ENCODE results near the gene SGSM1.
A peak's percentile ranks its signal among the peaks of the same experiment; 100 is the strongest.
"Not testable (repeated sequence)": the region's sequence is repeated elsewhere in the genome, so short reads cannot be mapped to it uniquely, and the experiment has no call there.

The SGSM1 gene

DNA sequence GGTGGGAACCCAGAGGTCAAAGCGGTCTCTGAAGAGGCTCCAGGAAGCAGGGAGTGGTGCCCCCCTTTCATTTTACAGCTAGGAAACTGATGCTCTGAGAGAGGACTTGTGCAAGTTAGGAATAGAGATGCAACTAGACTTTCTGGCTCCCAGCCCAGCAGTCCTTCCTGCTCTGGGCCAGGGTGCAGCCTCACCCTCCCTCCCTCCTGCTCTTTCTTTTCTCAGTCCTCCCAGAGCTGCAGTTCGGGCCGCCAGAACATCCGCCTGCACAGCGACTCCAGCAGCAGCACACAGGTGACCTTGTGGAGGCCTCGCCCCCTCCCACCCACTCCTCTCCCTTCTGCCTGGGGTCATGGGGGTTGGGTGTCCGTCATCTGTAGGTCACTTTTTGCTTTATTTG is 89.0 kb downstream of the SGSM1 start:
- DNase-seq, result peak in 2 of 4 experiments; percentile 2 to 3

DNA sequence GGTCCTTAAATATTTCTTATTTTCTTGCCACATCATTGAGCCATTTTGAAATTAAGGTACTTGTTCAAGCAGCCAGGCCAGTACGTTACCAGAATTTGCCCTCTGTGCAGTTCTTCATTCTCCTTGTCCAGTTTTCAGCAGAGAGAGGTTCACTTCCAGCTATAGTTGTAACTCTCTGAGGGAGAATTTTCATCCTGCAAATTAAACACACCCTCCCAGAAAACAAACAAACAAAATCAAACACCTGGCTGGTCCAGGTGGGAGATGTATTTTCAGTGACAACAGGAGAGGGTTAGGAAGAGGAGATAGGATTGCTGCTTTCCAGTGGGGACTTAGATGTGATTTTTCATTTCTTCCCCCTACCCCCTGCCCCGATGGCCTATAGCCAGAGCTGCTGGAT is 95.4 kb downstream of the SGSM1 start:
- no peak for DNase-seq

DNA sequence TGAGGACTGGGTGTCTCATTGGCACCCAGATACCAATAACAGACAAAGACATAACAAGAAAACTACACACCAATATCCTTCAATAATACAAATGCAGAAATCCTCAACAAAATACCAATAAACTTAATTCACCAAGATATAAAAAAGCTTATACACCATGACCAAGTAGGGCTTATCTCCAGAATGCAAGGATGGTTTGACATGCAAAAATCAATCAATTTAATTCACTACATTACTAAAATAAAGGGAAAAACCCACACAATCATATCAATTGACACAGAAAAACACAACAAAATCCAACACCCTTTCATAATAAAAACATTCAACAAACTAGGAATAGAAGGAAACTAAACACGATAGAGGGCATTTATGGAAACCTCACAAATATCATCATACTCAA is 99.9 kb downstream of the SGSM1 start:
- no peak for DNase-seq

DNA sequence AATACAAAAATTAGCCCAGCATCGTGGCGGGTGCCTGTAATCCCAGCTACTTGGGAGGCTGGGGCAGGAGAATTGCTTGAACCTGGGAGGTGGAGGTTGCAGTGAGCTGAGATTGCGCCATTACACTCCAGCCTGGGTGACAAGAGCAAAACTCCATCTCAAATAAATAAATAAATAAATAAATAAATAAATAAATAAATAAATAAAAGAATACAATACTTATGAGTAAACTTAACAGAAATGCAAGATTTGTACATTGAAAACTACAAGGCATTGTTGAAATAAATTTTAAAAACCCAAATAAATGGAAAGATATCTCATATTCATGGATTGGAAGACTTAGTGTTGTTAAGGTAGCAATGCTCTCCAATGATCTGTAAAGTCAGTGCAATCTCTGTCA is 101.1 kb downstream of the SGSM1 start:
- not testable (repeated sequence) for DNase-seq

DNA sequence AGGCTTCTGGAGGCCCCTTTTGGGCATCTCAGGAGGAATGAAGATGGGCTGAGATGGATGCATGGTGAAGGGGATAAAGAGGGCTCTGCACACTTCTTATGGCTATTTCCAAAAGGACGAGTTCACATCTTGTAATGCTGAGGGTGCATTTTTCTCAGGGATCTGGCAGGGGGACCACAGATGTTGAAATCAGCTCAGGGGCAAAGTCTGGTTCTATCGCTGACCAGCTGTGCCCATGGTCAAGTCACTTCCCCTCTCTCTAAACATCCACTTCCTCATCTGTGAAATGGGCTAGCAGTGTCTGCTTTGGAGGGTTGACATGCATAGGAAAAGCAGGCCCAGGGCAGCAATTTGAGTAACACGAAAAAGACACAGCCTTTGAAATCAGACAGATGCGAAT is 114.0 kb downstream of the SGSM1 start:
- DNase-seq, result peak in 1 of 4 experiments; percentile 5

DNA sequence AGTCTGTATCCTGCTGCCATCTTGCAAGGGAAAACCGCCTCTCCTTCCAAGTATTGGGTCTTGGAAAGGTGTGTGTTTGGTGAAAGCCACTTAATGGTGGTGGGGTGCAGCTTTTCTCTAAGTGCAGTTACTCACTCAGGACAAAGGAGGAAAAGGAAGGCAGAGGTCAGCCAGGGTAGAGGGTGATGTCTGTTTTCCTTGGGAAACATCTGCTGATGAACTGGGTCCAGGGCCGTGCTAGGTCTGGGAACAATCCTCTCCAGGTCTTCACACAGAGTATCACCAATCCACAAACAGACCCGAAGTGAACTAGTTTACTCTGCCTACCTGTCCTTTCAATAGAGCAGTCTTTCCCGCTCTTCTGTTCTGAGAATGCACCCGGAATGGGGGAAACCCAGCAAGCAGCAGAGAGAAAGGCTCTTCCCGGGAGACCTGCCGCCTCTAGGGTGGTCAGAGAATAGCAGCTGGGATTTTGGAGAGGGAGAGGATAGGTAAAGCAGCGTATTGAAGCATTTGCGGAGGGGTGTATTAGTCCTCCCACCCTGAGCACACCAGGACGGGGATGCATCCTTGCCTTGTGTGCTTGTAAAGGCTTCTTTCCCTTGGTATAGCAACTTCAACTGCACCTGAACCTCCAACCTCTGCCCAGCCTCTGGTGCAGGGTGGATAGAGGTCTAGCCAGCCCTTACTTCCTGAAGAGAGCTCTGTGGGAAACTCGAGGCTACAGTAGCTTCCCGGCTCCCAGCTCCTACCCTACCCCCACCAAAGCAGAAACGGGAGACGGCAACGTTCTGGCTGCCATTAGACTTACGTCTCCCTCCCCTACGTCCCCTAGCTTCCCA is 119.8 kb downstream of the SGSM1 start:
- no peak for DNase-seq

DNA sequence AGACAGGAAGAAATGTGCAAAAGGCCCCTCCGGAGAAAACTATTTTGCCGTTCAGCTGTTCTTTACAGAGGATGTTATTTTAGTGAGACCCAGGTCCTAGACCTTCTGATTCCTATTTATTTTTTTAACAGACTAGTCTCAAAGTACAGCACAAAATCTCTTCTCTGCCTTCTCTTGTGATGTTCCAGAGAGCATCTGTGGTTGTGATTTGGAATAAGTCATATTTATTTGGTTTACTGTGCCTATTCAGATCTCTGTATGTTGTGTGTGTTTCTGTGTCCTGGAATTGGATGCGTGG is 120.4 kb downstream of the SGSM1 start:
- no peak for DNase-seq

DNA sequence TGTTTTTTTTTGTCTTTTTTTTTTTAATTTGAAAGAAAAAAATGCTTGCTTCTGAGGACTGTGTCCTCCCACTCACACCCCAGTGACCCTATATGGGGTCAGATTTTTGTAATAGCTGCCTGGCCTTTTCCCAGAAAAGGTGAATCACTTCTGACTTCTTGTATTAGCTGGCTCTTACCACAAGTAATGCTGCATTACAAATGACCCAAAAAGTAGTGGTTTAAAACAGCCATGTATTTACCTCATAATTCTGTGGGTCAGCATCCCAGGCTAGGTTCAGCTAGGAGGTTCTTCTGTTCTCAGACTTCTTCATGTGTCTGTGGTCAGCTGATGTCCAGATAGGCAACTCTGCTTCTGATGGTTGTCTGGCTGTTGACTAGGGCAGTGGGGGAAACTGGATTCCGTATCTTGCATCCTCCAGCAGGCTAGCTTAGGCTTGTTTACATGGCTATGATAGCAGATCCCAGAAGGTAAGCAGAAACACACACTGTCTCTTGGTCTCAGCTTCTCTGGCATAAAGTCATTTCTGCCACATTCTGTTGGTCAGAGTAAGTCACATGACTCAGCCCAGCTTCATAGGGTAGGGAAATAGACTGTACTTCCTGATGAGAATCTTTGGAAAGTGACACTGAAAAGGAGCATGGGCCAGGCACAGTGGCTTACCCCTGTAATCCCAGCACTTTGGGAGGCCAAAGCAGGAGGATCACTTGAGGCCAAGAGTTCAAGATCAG is 121.0 kb downstream of the SGSM1 start:
- peak in 1 of 4 experiments; percentile 22 for DNase-seq

DNA sequence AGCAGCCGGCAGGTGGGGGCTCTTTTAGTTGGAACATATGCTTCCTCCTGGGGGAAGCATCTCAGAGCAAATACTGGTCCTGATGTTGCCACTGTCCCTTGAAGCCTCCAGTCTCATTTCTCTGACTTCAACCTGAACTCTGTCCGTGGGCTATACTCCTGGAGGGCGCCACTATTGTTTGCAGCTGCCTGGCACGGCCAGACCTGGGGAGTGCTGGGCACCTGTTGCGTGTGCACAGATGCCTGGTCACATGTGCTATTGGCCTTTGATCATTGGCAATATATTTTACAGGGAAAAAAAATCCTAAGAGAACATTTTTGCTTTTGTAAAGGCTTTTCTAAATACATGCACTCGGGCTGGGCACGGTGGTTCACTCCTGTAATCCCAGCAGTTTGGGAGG is 122.3 kb downstream of the SGSM1 start:
- no peak for DNase-seq

DNA sequence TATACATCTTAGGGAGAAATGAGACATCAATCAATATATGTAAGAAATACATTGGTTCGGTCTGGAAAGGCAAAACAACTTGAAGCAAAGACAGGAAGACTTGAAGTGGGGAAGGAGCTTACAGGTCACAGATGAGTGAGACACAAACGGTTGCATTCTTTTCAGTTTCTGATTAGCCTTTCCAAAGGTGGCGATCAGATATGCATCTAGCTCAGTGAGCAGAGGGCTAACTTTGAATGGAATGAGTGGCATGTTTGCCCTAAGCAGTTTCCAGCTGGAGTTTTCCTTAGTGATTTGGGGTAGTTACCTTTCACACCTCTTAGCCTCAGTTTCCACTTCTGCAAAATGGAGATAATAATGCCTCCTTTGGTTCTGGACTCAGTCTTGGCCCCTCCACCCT is 124.7 kb downstream of the SGSM1 start:
- no peak for DNase-seq

DNA sequence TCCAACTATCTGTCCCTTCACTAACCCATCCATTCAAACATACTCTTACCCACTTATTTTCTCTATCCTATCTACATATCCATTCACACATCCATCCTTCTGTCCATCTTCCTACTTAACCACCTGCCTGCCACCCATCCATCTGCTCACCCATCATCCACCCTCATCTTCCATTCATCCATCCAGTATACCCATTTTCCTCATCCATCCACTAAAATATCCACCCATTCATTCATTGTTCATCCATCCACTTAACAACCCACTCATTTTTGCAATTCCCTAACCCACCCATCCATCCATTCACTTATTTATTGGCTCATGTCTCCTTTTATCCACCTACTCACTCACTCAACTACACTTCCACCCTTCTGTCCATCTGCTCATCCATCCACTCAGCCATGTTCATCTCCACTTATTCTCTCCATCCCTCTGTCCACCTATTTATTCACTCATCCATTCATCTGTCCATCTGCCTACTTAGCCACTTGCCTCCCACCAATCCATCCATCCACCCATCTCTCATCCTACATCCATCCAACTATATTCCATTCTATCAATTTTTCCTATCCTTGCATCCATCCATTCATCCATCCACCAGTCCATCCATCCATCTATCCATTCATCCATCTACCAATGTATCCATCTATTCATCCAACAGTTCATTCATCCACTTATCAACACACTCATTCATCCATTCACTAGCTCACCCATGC is 129.9 kb downstream of the SGSM1 start:
- DNase-seq, result no peak

DNA sequence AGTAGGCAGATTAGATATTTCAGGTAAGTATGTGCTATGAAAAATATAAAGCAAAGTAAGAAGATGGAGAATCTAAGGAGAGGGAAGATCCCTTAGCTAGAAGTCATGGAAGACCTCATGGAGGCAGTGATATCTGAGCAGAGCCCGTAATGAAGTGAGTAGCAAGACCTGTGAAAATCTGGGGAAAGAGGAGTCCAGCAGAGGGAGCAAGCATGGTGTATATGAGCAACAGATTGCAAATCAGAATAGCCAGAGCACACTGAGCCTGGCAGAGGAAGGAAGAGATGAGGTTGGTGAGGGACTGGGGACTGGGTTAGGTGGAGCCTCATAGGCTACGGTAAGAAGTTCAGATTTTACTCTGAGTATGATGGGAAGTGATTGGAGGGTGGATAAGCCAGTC is 131.1 kb downstream of the SGSM1 start:
- DNase-seq, result peak in 3 of 4 experiments; percentile 11 to 36 (median 17)

DNA sequence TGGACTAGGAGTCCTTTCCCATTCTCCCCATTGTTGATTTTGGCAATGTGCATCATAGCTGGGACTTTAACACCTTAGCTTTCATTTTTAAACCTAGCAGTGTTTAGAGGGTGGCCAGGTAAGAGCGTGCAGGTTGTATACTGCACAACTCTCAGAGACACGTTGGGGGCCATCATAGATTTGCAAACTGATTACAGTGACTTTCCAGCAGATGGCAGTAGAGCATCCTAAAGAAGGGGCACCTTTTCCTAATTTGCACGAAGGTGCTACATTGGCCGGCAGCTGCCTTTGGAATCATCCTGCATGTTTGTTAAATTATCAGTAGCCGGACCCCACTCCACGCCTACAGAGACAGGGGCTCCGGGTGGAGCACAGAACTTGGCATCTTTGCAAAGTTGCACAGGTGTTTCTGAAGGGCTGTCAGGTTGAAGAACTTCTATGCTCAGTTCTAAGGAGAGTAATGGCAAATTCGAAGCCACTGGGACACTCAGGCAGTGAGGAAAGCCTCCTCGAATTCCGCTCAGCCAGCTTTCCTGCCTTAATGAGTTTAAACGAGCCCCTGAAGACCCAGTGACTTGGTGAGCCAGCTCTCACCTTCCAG is 132.8 kb downstream of the SGSM1 start:
- peak; percentile 20 to 68 (median 46) for DNase-seq

DNA sequence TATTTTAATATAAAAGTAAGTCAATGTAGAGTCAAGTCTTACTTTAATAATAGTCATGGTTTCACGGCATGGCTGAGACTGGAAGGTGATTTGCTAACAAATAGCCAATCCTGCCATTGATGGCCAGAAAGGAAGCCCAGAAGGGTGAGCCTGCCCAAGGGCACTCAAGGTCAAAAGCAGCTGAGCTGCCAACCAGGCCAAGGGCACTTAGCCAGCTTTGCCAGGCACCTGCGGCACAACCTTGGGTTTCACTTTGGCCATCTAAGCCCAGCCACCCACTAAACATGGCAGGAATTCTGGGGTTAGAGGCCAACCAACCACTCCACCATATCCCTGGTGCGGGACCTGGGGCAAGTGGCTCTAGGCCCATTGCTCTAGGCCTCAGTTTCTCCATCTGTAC is 136.3 kb downstream of the SGSM1 start:
- no peak for DNase-seq

DNA sequence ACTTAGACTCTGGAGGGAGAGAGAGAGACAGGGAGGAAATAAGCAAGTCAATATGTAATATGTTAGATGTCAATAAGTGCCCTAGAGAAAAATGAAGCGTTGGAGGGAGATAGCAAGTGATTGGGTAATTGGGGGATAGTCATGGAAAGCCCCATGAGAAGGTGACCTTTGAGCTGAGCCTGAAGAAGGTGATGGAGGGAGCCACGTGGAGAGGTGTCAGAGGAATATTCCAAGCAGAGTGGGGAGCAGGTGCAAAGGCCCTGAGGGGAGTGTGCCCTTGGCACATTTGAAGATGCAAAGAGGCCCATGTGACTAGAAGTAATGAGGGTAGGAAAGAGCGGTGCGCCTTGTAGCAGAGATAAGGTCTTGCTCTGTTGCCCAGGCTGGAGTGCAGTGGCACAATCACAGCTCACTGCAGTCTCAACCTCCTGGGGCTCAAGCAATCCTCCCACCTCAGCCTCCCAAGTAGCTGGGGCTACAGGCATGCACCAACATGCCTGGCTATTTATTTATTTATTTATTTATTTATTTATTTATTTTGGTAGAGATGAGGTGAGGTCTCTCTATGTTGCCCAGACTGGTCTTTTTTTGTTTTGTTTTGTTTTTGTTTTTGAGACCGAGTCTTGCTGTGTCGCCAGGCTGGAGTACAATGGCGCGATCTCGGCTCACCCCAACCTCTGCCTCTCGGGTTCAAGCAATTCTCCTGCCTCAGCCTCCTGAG is 138.4 kb downstream of the SGSM1 start:
- no peak for DNase-seq

DNA sequence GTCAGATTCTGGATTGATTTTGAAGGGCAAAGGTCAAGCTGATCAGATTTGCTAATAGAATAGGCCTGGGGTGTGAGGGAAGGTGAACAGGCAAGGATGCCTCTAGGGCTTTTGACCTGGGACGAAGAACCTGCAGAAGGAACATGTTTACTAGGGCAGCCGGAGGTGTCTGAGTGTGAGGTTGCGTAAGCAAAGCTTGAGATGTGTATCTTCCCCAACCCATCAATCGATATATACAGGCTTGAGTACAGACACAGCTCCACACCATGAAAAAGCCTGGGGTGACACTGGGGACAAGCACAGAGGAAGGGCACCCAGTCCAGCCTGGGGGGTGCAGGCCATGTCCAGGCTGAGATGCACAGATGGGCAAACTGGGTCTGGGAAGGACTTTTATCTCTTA is 139.4 kb downstream of the SGSM1 start:
- DNase-seq, result no peak

DNA sequence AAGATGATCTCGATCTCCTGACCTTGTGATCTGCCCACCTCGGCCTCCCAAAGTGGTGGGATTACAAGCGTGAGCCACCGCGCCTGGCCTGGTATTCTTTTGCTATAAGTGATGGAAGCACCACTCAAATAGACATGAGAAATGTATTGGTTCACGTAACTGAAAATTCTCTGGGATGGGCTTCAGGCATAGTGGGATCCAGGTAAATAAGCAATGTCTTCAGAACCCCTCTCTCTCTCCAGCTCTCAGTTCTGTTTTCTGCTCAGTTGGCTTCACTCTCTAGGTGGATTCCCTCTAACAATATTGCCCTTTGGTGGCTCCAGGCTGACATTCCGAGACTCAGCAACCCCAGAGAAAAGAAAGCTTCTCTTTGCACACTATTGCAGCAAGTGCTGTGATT is 141.4 kb downstream of the SGSM1 start:
- no peak for DNase-seq

DNA sequence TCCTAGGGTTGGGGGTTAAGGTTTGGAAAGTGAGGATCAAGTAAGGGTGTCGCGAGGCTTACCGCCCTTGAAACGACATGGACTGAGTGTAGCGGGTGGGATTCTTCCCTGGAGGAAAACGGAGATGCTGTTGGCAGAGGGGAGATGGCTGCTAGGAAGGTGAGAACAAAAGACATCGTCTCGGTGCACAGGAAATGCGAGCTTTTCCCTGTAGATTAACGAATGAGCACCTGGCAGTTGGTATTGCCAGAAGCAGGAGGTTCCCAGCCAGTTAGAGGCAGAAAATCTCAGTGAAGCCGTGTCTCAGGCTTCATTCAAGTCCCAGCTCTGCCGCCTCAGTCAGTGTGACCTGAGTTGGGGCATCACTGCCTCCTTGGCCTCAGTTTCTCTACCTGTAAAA is 141.9 kb downstream of the SGSM1 start:
- no peak for DNase-seq

DNA sequence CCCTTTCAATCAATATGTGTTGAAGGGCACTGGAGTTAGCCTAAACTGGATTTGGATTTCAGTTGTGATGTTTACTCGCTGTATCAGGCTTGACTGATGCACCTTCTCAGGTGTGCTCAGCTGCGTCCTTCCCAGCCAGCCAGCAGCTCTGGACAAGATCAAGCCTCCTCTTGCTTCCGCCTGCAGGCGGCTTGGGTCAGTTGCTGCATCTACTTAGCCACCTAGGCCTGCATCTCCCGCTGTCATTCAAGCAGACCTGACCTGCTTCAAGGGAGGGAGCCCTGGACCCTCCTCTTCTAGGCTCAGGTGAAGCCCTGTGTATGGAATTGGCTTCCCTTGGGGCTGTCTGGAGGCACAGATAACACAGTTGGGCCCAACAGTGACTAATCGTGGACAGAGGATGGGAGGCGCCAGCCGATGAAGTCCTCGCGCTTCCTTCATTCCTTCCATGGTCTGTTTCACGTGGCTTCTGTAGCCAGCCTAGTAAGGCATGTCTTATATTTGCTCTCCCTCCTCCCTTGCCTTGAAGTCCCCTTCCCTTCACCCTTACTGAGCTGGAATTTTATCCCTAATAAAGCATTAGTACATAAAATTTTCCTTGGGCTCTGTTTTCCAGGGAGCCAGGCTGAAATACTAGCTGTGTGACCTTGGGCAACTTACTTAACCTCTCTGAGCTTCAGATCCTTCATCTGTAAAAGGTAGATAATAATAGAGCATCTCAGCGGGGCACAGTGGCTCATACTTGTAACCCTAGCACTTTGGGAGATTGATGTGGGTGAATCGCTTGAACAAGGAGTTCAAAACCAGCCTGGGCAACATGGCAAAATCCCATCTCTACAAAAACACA is 142.6 kb downstream of the SGSM1 start:
- no peak for DNase-seq

DNA sequence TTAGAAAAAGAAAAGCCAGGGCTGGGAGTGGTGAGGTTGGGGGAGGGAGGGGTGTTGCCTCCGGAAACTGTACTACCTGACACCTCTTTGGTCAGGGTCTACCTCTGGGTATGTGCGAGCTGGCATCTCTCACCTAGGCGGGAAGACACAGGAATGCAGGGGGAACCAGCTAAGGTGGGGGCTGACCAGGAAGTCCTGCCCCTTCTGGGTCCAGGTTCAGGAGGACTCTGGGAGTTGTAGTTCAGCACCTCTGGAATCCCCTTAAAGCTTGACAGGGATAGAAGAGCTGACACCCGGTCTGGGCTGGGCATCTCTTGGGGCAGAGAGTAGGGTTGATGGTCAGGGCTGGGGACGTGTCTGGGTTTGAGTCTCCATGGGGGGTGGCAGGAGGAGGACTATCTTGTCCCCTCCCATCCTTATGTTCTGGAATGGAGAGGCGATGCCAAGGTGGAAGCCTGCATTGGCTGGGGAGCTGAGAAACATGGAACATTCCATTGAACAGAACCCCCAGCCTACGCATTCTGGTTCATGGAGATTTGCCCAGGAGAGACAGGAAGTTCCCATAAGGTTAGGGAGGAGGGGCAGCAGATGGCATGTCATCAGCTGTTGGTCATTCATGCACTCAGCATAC is 144.4 kb downstream of the SGSM1 start:
- no peak for DNase-seq

Measured in suppressor macrophage (primary cell).